GM20000 (cell line): ENCODE data around the gene ARAP3.

Experiments
- DNase-seq: peaks from one replicate; pipeline ENCODE4 v3.0.0; 2012; ENCODE audit warnings: low spot score
- CTCF ChIP-seq: IDR thresholded peaks from 2 replicates; pipeline ENCODE4 v1.5.1; 2012; ENCODE audit warnings: mild to moderate bottlenecking, control low read depth; ENCODE audit errors: extremely low read depth, missing control alignments

Gene ARAP3

GRCh38 chr5:141686648-141687416 lies 4.8 kb upstream of the ARAP3 start:
- no peak for TF ChIP-seq CTCF
- DNase-seq: no peak

DNA sequence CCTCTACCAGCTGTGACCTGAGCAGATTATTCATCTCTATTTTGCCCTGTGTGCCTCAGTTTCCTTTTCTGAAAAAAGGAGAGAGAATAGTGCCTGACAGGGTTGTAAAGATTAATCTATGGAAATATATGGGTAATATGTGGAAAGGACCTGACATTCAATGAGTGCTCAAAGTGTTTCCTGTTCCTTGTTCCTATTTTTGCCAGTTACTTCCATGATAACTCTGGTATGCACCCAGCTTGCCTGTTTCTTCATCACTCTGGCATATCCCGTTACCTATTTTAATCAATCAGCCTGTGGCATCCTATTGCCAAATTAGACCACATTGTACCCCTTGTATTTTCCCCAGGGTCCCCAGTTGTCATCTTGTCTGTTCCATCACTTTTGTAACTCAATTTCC lies 3.6 kb upstream of the ARAP3 start:
- no peak for DNase-seq
- no peak for TF ChIP-seq CTCF

DNA sequence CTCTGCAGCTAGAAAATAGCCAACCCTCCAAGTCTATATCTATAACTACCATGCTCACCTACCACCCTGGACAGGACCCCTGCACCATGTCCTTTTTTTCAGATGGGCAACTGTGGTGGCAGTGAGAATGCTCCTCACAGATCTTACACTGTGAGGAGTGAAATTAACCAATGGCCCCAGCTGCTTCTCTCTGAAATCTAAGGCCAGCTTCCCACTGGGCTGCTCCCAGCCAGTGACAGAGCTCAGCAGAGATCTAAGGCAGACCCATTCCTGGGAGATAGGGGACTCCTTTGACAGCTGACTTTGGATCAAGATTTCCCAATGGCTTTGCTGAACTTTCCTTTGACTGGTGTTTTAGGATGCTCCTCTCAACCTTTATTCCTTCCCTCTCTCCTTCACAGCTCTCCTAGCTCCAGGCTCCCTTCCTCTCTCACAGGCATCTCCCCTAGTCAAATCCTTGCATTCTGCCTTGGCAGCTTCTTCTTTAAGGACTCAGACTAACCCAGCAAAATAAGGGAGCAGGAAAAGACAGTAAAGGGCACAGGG lies 1.6 kb upstream of the ARAP3 start:
- TF ChIP-seq CTCF: no peak
- no peak for DNase-seq

- no peak for DNase-seq
- TF ChIP-seq CTCF: no peak
Measured at GRCh38 chr5:141681295-141681694, 735 bp downstream of the ARAP3 start.

DNA sequence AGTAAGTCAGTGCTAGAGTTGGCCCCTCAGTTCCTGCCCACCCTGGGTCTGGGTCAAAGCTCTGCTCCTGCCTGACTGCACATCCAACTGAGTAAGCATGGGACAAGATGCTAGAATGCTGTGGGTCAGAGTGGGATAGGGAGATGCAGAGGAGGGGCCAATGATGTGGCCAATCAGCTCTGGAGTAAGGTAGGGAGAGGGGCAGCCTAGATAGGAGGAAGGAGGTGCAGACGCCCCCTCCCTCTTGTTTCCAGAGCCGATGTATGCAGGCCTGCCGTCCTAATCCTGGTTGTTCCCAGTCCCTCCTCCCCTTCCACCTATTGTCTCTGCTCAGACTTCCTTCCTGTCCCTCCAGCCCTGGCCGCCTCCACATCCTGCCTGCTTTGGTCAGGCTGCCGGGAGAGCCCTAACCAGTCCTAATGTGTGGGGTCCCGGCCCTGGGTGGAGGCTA lies 1.3 kb downstream of the ARAP3 start:
- TF ChIP-seq CTCF: no peak
- no peak for DNase-seq

- no peak for DNase-seq
- no peak for TF ChIP-seq CTCF
Measured at GRCh38 chr5:141680178-141680577, 1.9 kb downstream of the ARAP3 start.

GRCh38 chr5:141677415-141677814 lies 4.6 kb downstream of the ARAP3 start:
- TF ChIP-seq CTCF: no peak
- no peak for DNase-seq
